Liver (tissue), 9 donors: ENCODE measurements around the gene DAB1. TPM values are rescaled to one million over a fixed set of nuclear protein-coding genes. Genes with fewer than 3 reads are reported as not detected.

Source experiments
- DNase-seq: peaks from one replicate; pipeline ENCODE4 v3.0.0-alpha.2; 2017; ENCODE audit warnings: low spot score
- H3K27ac ChIP-seq, 2 donors: one replicate each; pipeline ENCODE4 v1.7.0; 2013; ENCODE audit warnings: inconsistent platforms in 2 of 2, low read length in 2 of 2, control low read depth in 1 of 2, low read depth in 1 of 2, mild to moderate bottlenecking in 1 of 2
- H3K27me3 ChIP-seq, 4 donors: one replicate each; pipeline versions ENCODE4 v1.6.1 to v1.7.0; 2013; ENCODE audit warnings: low read length in 3 of 4, inconsistent platforms in 1 of 4, mild to moderate bottlenecking in 1 of 4, moderate library complexity in 1 of 4; ENCODE audit not compliant: control insufficient read depth in 4 of 4, insufficient read depth in 4 of 4
- H3K36me3 ChIP-seq, 4 donors: one replicate each; pipeline versions ENCODE4 v1.6.1 to v1.7.0; 2013; ENCODE audit warnings: low read length in 3 of 4, mild to moderate bottlenecking in 3 of 4, low read depth in 1 of 4, moderate library complexity in 1 of 4; ENCODE audit not compliant: control insufficient read depth in 4 of 4, insufficient read depth in 3 of 4
- H3K4me1 ChIP-seq, 4 donors: one replicate each; pipeline versions ENCODE4 v1.6.1 to v1.7.0; 2013; ENCODE audit warnings: low read length in 3 of 4, mild to moderate bottlenecking in 3 of 4, moderate library complexity in 1 of 4; ENCODE audit not compliant: control insufficient read depth in 4 of 4, insufficient read depth in 4 of 4
- H3K4me3 ChIP-seq, 3 donors: one replicate each; pipeline versions ENCODE4 v1.6.1 to v1.7.0; 2013; ENCODE audit warnings: low read length in 3 of 3, control low read depth in 1 of 3, low read depth in 1 of 3, mild to moderate bottlenecking in 1 of 3
- H3K9ac ChIP-seq, 2 donors: one replicate each; pipeline ENCODE4 v1.7.0; 2013; ENCODE audit warnings: low read length in 2 of 2, mild to moderate bottlenecking in 2 of 2, moderate library complexity in 2 of 2, control low read depth in 1 of 2, low read depth in 1 of 2
- H3K9me3 ChIP-seq, 4 donors: one replicate each; pipeline versions ENCODE4 v1.6.1 to v1.7.0; 2013; ENCODE audit warnings: low read length in 3 of 4; ENCODE audit not compliant: control insufficient read depth in 4 of 4
- ATF3 ChIP-seq: IDR thresholded peaks from 2 replicates; pipeline ENCODE4 v1.6.1; 2016; ENCODE audit warnings: antibody characterized with exemption
- CTCF ChIP-seq: fragments of 150-350 bp; IDR thresholded peaks from 2 replicates; pipeline ENCODE4 v1.5.1; 2017; ENCODE audit warnings: improper control_type of control experiment, low read depth, low read length; ENCODE audit not compliant: missing input control
- EGR1 ChIP-seq, 2 donors: IDR thresholded peaks; 2 replicates each; pipeline ENCODE4 v1.6.1; 2016 to 2018; ENCODE audit warnings: antibody characterized with exemption in 2 of 2, low read depth in 2 of 2
- FOXA1 ChIP-seq: IDR thresholded peaks from 2 replicates; pipeline ENCODE4 v1.6.1; 2016; ENCODE audit warnings: antibody characterized with exemption
- FOXA2 ChIP-seq: IDR thresholded peaks from 2 replicates; pipeline ENCODE4 v1.6.1; 2016; ENCODE audit warnings: antibody characterized with exemption
- GABPA ChIP-seq, 2 donors: IDR thresholded peaks in 1 of 2; conservative IDR thresholded peaks in 1 of 2; 2 replicates each; pipeline ENCODE4 v1.6.1; 2016; ENCODE audit warnings: antibody characterized with exemption in 2 of 2, mild to moderate bottlenecking in 1 of 2, moderate library complexity in 1 of 2
- HNF4A ChIP-seq, 2 donors: conservative IDR thresholded peaks; 2 replicates each; pipeline ENCODE4 v1.6.1; 2016; ENCODE audit warnings: antibody characterized with exemption in 2 of 2, mild to moderate bottlenecking in 2 of 2
- HNF4G ChIP-seq: IDR thresholded peaks from 2 replicates; pipeline ENCODE4 v1.6.1; 2016; ENCODE audit warnings: antibody characterized with exemption
- JUND ChIP-seq, 2 donors: IDR thresholded peaks; 2 replicates each; pipeline ENCODE4 v1.6.1; 2016; ENCODE audit warnings: antibody characterized with exemption in 2 of 2
- MAX ChIP-seq: IDR thresholded peaks from 2 replicates; pipeline ENCODE4 v1.6.1; 2016; ENCODE audit warnings: antibody characterized with exemption
- NR2F2 ChIP-seq: IDR thresholded peaks from 2 replicates; pipeline ENCODE4 v1.6.1; 2016; ENCODE audit warnings: antibody characterized with exemption
- RAD21 ChIP-seq, 2 donors: IDR thresholded peaks; 2 replicates each; pipeline ENCODE4 v1.6.1; 2016; ENCODE audit warnings: antibody characterized with exemption in 2 of 2, mild to moderate bottlenecking in 2 of 2
- REST ChIP-seq: IDR thresholded peaks from 2 replicates; pipeline ENCODE4 v1.6.1; 2016; ENCODE audit warnings: antibody characterized with exemption, mild to moderate bottlenecking
- RXRA ChIP-seq, 2 donors: IDR thresholded peaks; 2 replicates each; pipeline ENCODE4 v1.6.1; 2017 to 2018; ENCODE audit warnings: antibody characterized with exemption in 2 of 2, mild to moderate bottlenecking in 1 of 2
- SP1 ChIP-seq: IDR thresholded peaks from 2 replicates; pipeline ENCODE4 v1.6.1; 2018; ENCODE audit warnings: antibody characterized with exemption, mild to moderate bottlenecking
- TAF1 ChIP-seq: conservative IDR thresholded peaks from 2 replicates; pipeline ENCODE4 v1.6.1; 2016; ENCODE audit warnings: antibody characterized with exemption, mild to moderate bottlenecking
- YY1 ChIP-seq: IDR thresholded peaks from 2 replicates; pipeline ENCODE4 v1.6.1; 2016; ENCODE audit warnings: antibody characterized with exemption, mild to moderate bottlenecking
- WGBS: extraction: QIAGEN DNeasy Blood & Tissue Kit; methylation state at CpG from one replicate; pipeline ENCODE4 v1.1.7; 2013; 5-methylcytosine and 5-hydroxymethylcytosine counted together
- polyA plus RNA-seq, 2 donors: library from polyadenylated mRNA; stranded (reverse) in 1 of 2; unstranded in 1 of 2; fragments of 200-250 nt in 1 of 2; fragments of >200 nt in 1 of 2; fragmentation: Nextera tagmentation in 1 of 2; extraction: Ambion mirVana in 1 of 2; gene quantifications; one replicate each; pipeline versions ENCODE4 v1.2.1 to v1.2.3, GENCODE V29; 2013 to 2015
- total RNA-seq, 2 donors: library from RNA; depleted of rRNA; stranded (reverse); fragments of >200 nt; gene quantifications; one replicate each; pipeline ENCODE4 v1.2.3, GENCODE V29; 2014
- donor health status: healthy.
- donor health status: healthy.
- donor health status: healthy.
- donor health status: healthy.
- donor health status: healthy.

DAB1 gene
- total and polyA plus RNA-seq, 4 donors: 0.54 to 1.7 (median 1.2) TPM

GRCh38 chr1:56973923-56974742, 449.7 kb downstream of the DAB1 start:
- Histone ChIP-seq H3K9me3 (no peaks in the 10 kb centered on the region), H3K27me3 (no peaks in the 10 kb centered on the region), H3K9ac (no peak overlapping the region), H3K27ac (peak overlapping the region; percentile 53 to 65), H3K36me3 (no peaks in the 10 kb centered on the region), H3K4me3 (no peak overlapping the region), H3K4me1 (peaks cover 0 to 20% (median 4%) of the 10 kb centered on the region in 4 donors)
- TF ChIP-seq HNF4G (no peak), RAD21 (IDR thresholded peaks at IDR 0.05) (no peak), RXRA (IDR thresholded peaks at IDR 0.05) (peak; percentile 23 to 39), HNF4A (conservative IDR thresholded peaks at IDR 0.05) (peak; percentile 57 to 58), SP1 (no peak), CTCF (no peak), REST (no peak), FOXA2 (no peak), FOXA1 (no peak), YY1 (peak; percentile 23), MAX (peak; percentile 29), ATF3 (peak; percentile 67)
- 51% methylated on average over 5 of the region's 5 CpGs for WGBS
- DNase-seq: no peak

GRCh38 chr1:56972976-56973375, 450.9 kb downstream of the DAB1 start:
- TF ChIP-seq ATF3: no peak
- no peak for TF ChIP-seq GABPA (IDR thresholded peaks at IDR 0.05 in 1 of 2, conservative IDR thresholded peaks at IDR 0.05 in 1 of 2)
- no peak for TF ChIP-seq HNF4A (conservative IDR thresholded peaks at IDR 0.05)
- no peak for TF ChIP-seq YY1
- no peak for TF ChIP-seq FOXA2
- no peak for TF ChIP-seq EGR1 (IDR thresholded peaks at IDR 0.05; ENCODE audit: low read depth in 2 of 2)
- TF ChIP-seq TAF1: no peak
- TF ChIP-seq RXRA (IDR thresholded peaks at IDR 0.05): no peak
- no peak for TF ChIP-seq FOXA1
- no peak for TF ChIP-seq REST
- TF ChIP-seq JUND (IDR thresholded peaks at IDR 0.05): no peak
- TF ChIP-seq MAX: no peak
- no peak for TF ChIP-seq NR2F2
- TF ChIP-seq SP1: no peak
- TF ChIP-seq HNF4G: no peak
- TF ChIP-seq RAD21 (IDR thresholded peaks at IDR 0.05): no peak
- no peak for TF ChIP-seq CTCF
- DNase-seq: no peak
- no peak overlapping the region for H3K27ac ChIP-seq
- no peaks in the 10 kb centered on the region for H3K9me3 ChIP-seq
- 79% methylated on average over 1 of the region's 1 CpG for WGBS
- no peak overlapping the region for H3K9ac ChIP-seq
- H3K4me1 ChIP-seq: peaks cover 0 to 28% (median 4%) of the 10 kb centered on the region in 4 donors
- no peak overlapping the region for H3K4me3 ChIP-seq
- no peaks in the 10 kb centered on the region for H3K27me3 ChIP-seq
- no peaks in the 10 kb centered on the region for H3K36me3 ChIP-seq
